Diencephalon (tissue), 1 donor: ENCODE data around the gene DUSP22. TPM values are rescaled to one million over a fixed set of nuclear protein-coding genes. Genes with fewer than 3 reads are reported as not detected.

Source experiments
- total RNA-seq: library from RNA; depleted of rRNA; stranded (reverse); fragments of >200 nt; gene quantifications from one replicate; pipeline ENCODE4 v1.2.3, GENCODE V29; 2014

The DUSP22 gene
- 30.2 TPM for total RNA-seq

DNA sequence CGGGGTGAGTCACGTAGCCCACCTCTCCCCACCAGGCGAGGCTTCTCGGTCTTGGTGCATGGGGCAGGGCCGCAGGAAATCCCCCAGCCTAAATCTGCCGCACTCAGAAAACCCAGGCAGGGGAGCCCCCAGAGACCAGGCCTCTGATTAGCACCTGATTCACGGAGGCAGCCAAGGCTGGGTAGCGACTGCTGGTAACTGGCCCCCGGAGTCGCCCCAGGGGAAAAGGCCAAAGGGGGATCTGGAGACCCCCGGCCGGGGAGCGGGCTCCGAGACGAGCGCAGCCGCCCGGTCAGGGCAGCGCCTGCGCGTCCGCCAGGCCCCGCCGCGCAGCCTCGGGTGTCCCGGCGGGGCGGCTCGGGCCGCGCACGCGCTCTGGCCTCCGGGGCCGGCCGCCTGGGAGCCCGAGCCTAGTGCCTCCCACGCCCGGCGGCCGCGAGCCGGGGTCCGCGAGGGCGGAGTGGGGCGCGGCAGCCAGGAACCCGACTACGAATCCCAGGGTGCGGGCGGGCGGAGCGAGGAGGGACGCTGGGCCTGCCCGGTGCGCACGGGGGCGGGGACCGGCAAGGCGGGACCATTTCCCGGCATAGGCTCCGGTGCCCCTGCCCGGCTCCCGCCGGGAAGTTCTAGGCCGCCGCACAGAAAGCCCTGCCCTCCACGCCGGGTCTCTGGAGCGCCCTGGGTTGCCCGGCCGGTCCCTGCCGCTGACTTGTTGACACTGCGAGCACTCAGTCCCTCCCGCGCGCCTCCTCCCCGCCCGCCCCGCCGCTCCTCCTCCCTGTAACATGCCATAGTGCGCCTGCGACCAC is at the start of gene DUSP22:
Gene DUSP22 (plus strand): TSS at position 791 of the 809 bp plus-strand sequence. CDS start 53 bp downstream, outside the sequence.

DNA sequence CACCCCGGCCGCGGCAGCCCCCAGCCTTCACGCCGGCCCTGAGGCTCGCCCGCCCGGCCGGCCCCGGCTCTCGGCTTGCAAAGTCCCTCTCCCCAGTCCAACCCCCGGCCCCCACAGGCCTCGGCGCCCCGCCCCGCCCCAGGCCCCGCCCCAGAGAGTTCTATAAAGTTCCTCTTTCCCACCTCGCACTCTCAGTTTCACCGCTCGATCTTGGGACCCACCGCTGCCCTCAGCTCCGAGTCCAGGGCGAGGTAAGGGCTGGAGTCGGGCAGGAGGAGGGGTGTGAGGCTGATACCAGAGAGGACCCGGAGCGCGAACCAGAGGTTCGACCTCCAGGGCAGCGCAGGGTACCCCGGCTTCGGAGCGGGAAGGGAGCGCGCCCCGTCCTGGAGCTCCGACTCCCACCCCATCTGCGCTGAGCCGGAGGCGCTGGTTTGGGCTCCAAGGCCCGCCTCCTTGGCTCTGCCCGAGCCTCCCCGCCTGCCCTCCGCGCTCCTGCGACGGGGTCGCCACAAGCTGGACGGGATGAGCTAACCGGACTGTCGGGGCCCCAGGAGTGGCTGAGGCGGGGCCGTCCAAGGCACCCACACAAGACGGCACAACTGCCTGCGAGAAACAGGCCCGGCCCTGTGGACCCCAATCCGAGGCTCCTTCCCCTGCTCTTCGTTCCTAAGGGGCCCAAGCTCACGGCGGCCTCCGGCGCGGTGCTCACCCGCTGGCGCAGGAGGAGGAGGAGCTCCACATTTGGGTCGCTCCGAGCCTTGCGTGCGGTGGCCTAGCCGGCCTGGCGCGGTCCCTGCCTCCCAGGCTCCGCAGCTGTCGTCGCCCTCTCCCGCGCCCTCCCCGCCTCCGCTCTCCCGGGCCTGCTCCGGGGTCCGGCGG is 99.5 kb downstream of the DUSP22 start, which contains the start of gene IRF4:
Gene IRF4 (plus strand): TSS at position 194 of the 882 bp plus-strand sequence. CDS start 1,401 bp downstream, outside the sequence.

Other genes with a start within 250 kb of the DUSP22 start
- not detected for gene IRF4, start 99.3 kb downstream of the DUSP22 start, total RNA-seq